HG03045 (cell line): ENCODE data around the gene PLK3.
A peak's percentile ranks its signal among the peaks of the same experiment; 100 is the strongest.
"Not testable (repeated sequence)": the region's sequence is repeated elsewhere in the genome, so short reads cannot be mapped to it uniquely, and the experiment has no call there.

ENCODE experiments used
- ATAC-seq: cut with Tn5 transposase; IDR thresholded peaks from one replicate; pipeline ENCODE4 v1.9.1; 2021; ENCODE audit warnings: mild to moderate bottlenecking, moderate library complexity; ENCODE audit not compliant: unreplicated experiment

PLK3 gene

GRCh38 chr1:44786841-44787426 is 13.2 kb upstream of the PLK3 start:
- no peak for ATAC-seq

DNA sequence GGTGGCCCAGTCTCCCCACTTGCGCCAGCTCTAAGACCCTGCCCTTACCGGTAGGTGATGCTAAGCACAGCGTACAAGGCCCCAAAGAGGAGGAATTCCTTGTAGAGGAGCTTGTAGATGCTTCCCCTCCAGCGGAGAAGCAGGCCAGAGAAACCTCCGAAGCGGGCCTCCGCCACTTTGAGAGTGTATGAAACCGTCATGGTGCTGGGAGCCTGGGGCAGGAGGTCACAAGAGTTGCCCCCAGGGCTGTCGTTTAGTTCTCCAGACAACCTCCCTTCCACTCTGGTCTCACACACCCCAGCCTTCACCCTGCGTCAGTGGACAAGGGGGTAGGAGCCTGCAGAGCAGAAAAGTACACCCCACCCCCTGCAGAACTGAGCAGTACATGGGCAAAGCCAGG is 12.7 kb upstream of the PLK3 start:
- ATAC-seq = no peak

DNA sequence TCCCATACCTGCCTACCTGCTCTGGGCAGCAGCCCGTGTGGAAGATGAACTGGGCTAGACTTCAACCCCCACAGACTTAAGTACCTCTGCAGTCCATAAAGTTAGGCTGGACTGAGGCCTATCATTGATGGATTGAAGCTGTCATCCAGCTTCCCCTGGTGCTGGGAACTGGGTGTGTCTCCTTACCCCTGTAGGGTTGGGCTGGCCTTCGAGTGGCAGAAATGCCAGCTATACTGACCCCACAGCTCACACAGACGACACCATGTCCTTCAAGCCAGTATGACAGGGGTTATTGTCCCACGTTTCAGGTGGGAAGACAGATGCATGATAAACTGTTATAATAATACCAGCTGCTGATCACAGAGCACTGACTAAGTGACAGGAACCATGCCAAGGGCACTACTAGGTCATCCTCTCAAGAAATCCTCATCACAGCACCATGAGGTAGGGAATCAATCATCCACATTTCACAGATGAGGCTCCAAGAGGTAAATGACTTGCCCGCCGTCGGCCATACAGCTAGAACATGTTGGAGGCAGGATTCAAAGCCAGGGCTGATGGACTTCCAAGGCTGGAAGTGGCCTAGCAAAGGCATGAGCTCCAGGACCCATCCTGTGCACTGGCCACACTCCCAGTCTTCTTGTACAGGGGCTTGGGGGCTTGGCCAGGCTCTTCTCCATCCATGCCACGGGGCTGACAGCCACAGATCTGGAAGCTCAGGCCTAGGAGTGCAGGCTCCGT is 11.9 kb upstream of the PLK3 start, which contains the start of gene BEST4:
TSS of gene BEST4 (minus strand) at position 51 of the 741 bp plus-strand sequence. CDS start 465 bp downstream, outside the sequence.
- ATAC-seq = no peak

DNA sequence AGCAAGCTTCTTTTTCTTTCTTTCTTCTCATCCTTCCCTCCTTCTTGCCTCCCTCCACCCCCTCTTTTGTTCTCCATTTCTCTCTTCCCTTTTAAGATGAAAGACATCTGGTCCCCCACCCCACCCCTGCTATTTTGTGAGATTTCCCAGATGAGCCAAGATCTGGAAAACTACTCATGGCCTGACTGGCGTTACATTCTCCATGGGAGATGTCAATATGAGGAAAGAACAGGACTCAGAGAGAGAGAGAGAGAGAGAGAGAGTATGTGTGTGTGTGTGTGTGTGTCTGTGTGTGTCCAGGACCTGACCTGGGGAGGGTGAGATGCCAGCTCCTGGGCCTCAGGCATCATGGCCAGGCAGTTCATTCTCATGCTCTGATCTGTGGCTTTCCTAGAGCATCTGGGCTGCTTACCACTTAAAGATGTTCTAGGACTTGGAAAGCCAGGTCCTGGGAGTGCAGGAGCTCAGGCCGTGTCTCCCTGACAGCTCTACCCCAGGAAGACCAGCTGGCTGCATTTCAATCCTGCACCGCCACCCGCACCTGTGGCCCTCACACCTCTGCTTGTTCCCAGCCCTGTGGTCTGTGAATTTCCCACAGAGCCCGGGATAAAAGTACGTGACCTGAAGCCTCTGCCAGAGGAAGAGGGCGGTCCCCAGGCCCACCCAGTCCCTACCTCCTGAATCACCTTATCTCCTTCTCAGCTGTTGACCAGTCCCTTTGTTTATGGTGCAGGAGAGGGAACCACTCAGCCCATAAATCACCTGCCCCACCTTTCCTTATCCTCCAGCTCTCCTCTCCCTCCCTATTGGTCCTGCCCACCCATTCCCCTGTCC is 9.0 kb upstream of the PLK3 start:
- no peak for ATAC-seq

- ATAC-seq = no peak
These were observed 7.3 kb upstream of the PLK3 start for GRCh38 chr1:44792736-44793502.

DNA sequence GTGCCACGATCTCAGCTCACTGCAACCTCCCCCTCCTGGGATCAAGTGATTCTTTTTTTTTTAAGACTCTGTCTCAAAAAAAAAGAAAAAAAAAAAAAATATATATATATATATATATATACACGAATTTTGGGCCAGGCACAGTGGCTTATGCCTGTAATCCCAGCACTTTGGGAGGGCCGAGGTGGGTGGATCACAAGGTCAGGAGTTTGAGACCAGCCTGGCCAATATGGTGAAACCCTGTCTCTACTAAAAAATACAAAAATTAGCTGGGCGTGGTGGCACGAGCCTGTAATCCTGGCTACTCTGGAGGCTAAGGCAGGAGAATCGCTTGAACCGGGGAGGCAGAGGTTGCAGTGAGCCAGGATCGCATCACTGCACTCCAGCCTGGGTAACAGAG is 2.3 kb upstream of the PLK3 start:
- not testable (repeated sequence) for ATAC-seq

DNA sequence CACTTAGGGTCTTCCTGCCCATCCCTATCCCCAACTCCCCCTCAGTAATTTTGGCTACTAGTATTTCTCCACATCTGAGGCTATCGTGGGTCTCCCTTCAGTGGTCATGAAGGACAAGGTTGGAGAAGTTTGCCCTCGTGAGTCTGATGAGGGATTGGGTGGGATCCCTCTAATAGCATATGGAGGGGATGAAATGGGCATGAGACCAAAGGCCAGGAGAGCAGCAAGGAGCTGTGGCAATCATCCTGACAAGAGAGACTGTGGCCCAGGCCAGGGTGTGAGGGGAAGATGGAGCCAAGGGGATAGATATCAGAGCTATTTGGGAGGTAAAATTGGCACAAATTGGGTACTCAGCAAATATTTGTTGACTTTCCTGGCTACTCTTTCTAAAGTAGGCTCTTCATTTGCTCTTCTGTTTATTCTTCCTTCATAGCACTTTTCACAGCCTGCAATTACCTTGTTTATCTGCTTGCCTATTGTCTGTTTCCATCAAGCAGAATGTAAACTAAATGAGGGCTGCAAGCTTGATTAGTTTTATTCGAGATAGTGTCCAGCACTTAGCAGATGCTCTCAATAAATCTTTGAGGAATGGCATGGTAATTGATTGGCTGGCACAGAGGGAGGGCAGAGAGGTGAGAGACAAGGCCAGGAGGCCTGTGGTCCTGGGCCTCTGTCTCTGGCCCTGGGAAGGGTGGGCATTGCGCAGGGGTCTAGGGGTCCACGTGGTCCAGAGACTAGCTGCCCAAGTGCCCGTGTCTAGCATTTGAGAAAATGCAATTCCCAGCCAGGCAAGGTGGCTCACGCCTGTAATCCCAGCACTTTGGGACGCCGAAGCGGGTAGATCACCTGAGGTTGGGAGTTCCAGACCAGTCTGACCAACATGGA is 1.5 kb upstream of the PLK3 start:
- ATAC-seq = no peak

- no peak for ATAC-seq
These were observed 1.5 kb downstream of the PLK3 start for GRCh38 chr1:44801491-44802305.

DNA sequence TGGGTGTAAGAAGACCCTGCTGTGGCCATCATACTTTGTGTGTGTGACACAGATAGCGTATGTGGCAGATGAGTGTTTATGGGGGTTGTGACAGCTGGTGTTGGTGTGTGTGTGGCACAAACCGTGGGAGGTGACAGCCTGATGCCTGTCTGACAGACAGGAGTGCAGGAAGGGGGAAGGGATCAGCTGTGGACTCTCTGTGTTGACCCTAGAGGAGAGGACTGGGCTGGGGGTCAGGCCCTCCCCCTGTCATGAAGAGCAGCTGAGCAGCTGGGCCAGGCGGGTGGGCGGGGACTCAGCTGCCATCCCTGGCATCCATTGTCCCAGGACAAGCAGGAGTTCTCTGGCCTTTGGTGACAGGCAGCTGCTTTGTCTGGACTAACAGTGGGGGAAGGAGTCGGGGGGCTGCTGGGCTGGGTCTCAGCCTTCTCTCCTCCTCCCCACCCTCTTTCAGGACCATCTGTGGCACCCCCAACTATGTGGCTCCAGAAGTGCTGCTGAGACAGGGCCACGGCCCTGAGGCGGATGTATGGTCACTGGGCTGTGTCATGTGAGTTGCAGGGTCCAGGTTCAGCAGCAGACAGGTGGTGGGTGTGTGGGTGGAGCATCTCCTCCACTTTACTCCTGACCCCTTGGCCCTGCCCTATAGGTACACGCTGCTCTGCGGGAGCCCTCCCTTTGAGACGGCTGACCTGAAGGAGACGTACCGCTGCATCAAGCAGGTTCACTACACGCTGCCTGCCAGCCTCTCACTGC is 2.3 kb downstream of the PLK3 start:
- no peak for ATAC-seq

DNA sequence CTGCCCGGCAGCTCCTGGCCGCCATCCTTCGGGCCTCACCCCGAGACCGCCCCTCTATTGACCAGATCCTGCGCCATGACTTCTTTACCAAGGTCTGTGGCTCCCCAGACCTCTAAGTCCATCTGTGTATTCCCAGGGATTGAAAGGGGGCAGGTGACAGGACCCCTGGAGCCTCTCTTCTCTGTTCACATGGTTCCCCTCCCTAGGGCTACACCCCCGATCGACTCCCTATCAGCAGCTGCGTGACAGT is 2.8 kb downstream of the PLK3 start:
- ATAC-seq = no peak

- no peak for ATAC-seq
These were observed 3.3 kb downstream of the PLK3 start for GRCh38 chr1:44803312-44804095.

GRCh38 chr1:44805311-44806024 is 5.3 kb downstream of the PLK3 start:
- no peak for ATAC-seq

GRCh38 chr1:44806025-44806703 is 6.0 kb downstream of the PLK3 start:
- no peak for ATAC-seq

DNA sequence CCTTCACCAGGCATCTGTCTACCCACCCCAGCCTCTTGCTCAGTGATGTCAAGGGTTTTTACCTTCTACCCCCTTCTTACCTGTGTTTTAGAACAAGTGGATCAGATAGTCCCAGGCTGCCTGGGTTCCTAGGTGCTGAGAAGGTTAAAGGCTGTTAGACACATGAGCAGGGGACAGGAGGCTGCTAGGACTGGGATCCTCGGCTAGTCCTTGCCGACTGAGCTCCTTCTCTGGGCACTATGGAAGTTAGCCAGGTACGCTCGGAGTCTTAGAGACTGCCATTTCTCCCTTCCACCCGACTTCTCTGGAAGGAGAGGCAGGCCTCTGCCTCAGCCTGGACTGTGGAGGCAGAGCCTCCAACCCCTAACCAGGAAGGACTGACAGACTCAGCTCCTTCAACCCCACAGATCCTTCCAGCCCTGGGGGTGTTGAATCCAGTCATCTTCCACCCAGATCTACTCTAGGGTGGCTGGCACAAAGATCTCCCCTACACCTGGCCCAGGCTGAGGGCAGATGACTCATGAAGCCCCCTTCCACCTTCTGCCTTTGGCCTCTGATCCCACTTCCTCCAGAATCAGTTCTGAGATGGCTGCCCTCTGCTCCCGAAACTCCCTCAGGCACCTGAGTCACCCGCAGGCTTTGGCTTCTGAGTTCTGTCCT is 6.7 kb downstream of the PLK3 start, which contains the start of gene DYNLT4:
TSS of gene DYNLT4 (minus strand) at position 648 of the 660 bp plus-strand sequence. CDS start 683 bp downstream, outside the sequence.
- ATAC-seq = no peak

- peak; percentile 36 for ATAC-seq
These were observed 7.3 kb downstream of the PLK3 start for GRCh38 chr1:44807364-44808062.
